ENCODE measurements around the gene PMF1. TPM values are rescaled to one million over a fixed set of nuclear protein-coding genes. Genes with fewer than 3 reads are reported as not detected.
A peak's percentile ranks its signal among the peaks of the same experiment; 100 is the strongest.

Gene PMF1
- total and polyA plus RNA-seq, 2 experiments from 2014 or later = 112 to 118 TPM

DNA sequence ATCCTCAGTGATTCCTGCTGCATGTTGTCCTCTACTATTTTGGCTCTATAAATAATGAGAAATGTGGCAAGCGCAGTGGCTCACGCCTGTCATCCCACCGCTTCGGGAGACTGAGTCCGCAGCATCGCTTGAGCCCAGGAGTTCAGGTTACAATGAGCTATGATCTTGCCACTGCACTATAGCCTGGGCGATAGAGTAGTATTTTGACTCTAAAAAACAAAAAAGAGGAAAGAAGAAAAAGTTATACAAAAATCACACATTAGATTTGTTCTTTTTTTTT lies 19.7 kb upstream of the PMF1 start:
- no peaks in the 10 kb centered on the region for H3K27me3 ChIP-seq (ENCODE audit: insufficient read depth)
- Mint-ChIP-seq H3K9me3 (peaks cover 16% of the 10 kb centered on the region), H3K36me3 (ENCODE audit: low read depth) (peaks cover 14% of the 10 kb centered on the region; the same call in 2 of the 3 replicates), H3K4me3 (peak overlapping the region; percentile 99), H3K27ac (peak overlapping the region; percentile 98; the same call in 1 of the 2 replicates), H3K4me1 (peaks cover 31% of the 10 kb centered on the region), H3K27me3 (ENCODE audit: insufficient read depth, low read depth, poor library complexity) (peaks cover 17% of the 10 kb centered on the region)
- TF ChIP-seq CTCF (conservative IDR thresholded peaks at IDR 0.05; ENCODE audit: low read depth in 2 of 2) (no peak), ZNF331 (CRISPR knock-in tag; IDR thresholded peaks at IDR 0.05; ENCODE audit: low read depth) (no peak), STAT1 (IDR thresholded peaks at IDR 0.05; ENCODE audit: unreplicated experiment) (no peak), EZH2phosphoT487 (IDR thresholded peaks at IDR 0.05; ENCODE audit: unreplicated experiment) (no peak), ETS1 (IDR thresholded peaks at IDR 0.05) (no peak), REST (IDR thresholded peaks at IDR 0.05; ENCODE audit: unreplicated experiment) (no peak), CREB1 (CRISPR knock-in tag; IDR thresholded peaks at IDR 0.05; ENCODE audit: low read depth) (no peak), EZH2 (IDR thresholded peaks at IDR 0.05; ENCODE audit: low read depth, unreplicated experiment) (no peak), POLR2AphosphoS5 (IDR thresholded peaks at IDR 0.05; ENCODE audit: low read depth) (no peak), ZNF114 (CRISPR knock-in tag; IDR thresholded peaks at IDR 0.05) (no peak), NANOG (IDR thresholded peaks at IDR 0.05; ENCODE audit: borderline replicate concordance) (no peak), JUNB (IDR thresholded peaks at IDR 0.05; ENCODE audit: unreplicated experiment) (no peak)
- TF ChIP-seq, protein P1, sequence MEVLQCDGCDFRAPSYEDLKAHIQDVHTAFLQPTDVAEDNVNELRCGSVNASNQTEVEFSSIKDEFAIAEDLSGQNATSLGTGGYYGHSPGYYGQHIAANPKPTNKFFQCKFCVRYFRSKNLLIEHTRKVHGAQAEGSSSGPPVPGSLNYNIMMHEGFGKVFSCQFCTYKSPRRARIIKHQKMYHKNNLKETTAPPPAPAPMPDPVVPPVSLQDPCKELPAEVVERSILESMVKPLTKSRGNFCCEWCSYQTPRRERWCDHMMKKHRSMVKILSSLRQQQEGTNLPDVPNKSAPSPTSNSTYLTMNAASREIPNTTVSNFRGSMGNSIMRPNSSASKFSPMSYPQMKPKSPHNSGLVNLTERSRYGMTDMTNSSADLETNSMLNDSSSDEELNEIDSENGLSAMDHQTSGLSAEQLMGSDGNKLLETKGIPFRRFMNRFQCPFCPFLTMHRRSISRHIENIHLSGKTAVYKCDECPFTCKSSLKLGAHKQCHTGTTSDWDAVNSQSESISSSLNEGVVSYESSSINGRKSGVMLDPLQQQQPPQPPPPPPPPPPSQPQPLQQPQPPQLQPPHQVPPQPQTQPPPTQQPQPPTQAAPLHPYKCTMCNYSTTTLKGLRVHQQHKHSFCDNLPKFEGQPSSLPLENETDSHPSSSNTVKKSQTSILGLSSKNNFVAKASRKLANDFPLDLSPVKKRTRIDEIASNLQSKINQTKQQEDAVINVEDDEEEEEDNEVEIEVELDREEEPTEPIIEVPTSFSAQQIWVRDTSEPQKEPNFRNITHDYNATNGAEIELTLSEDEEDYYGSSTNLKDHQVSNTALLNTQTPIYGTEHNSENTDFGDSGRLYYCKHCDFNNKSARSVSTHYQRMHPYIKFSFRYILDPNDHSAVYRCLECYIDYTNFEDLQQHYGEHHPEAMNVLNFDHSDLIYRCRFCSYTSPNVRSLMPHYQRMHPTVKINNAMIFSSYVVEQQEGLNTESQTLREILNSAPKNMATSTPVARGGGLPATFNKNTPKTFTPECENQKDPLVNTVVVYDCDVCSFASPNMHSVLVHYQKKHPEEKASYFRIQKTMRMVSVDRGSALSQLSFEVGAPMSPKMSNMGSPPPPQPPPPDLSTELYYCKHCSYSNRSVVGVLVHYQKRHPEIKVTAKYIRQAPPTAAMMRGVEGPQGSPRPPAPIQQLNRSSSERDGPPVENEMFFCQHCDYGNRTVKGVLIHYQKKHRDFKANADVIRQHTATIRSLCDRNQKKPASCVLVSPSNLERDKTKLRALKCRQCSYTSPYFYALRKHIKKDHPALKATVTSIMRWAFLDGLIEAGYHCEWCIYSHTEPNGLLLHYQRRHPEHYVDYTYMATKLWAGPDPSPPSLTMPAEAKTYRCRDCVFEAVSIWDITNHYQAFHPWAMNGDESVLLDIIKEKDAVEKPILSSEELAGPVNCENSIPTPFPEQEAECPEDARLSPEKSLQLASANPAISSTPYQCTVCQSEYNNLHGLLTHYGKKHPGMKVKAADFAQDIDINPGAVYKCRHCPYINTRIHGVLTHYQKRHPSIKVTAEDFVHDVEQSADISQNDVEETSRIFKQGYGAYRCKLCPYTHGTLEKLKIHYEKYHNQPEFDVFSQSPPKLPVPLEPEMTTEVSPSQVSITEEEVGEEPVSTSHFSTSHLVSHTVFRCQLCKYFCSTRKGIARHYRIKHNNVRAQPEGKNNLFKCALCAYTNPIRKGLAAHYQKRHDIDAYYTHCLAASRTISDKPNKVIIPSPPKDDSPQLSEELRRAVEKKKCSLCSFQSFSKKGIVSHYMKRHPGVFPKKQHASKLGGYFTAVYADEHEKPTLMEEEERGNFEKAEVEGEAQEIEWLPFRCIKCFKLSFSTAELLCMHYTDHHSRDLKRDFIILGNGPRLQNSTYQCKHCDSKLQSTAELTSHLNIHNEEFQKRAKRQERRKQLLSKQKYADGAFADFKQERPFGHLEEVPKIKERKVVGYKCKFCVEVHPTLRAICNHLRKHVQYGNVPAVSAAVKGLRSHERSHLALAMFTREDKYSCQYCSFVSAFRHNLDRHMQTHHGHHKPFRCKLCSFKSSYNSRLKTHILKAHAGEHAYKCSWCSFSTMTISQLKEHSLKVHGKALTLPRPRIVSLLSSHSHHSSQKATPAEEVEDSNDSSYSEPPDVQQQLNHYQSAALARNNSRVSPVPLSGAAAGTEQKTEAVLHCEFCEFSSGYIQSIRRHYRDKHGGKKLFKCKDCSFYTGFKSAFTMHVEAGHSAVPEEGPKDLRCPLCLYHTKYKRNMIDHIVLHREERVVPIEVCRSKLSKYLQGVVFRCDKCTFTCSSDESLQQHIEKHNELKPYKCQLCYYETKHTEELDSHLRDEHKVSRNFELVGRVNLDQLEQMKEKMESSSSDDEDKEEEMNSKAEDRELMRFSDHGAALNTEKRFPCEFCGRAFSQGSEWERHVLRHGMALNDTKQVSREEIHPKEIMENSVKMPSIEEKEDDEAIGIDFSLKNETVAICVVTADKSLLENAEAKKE (CRISPR knock-in tag; IDR thresholded peaks at IDR 0.05) = no peak
- H3K27ac ChIP-seq (ENCODE audit: low read depth) = peak overlapping the region; percentile 78
- H3K9me2 ChIP-seq (ENCODE audit: insufficient read depth) = no peaks in the 10 kb centered on the region
- H3F3A ChIP-seq (replicated peaks; ENCODE audit: low read depth) = 0 out of 2 replicates have a peak, but pooled peaks cover 15% of the 10 kb centered on the region
- H3K36me3 ChIP-seq (ENCODE audit: insufficient read depth) = peaks cover 5% of the 10 kb centered on the region
- no peak overlapping the region for H2AFZ ChIP-seq
- DNase-seq (ENCODE audit: low spot score) = no peak
- peaks cover 7% of the 10 kb centered on the region for H4K20me1 ChIP-seq (replicated peaks; ENCODE audit: insufficient read depth)
- peak overlapping the region; percentile 42 for H3K4me2 ChIP-seq
- H3K4me3 ChIP-seq = peak overlapping the region; percentile 37
- peaks cover 41% of the 10 kb centered on the region for H3K79me2 ChIP-seq (replicated peaks; ENCODE audit: insufficient read depth)
- H3K4me1 ChIP-seq (ENCODE audit: insufficient read depth) = peaks cover 13% of the 10 kb centered on the region
- ATAC-seq = peak; percentile 8
